Left colon (tissue), 2 donors: ENCODE data around the gene SPAG9. TPM values are rescaled to one million over a fixed set of nuclear protein-coding genes. Genes with fewer than 3 reads are reported as not detected.
A peak's percentile ranks its signal among the peaks of the same experiment; 100 is the strongest.

Source experiments
- ATAC-seq: fragments of 200-7000 bp; cut with Tn5 transposase; one replicate; pipeline ENCODE4 v1.9.1; 2020; ENCODE audit warnings: mild to moderate bottlenecking, moderate library complexity
- DNase-seq, 2 donors: peaks; one replicate each; pipeline ENCODE4 v3.0.0-alpha.2; 2020
- intact Hi-C, 2 donors: fragments of 100-400 bp; cut with DNase I in 1 of 2; cut with micrococcal nuclease in 1 of 2; formaldehyde crosslinking; loops; one replicate each; pipeline versions ENCODE4 v1.11.2 to v1.14.0; 2022; cut with DNase I, micrococcal nuclease
- total RNA-seq, 2 donors: library from RNA; stranded (reverse); fragmentation: NEBNext Ultra II Directional; extraction: Animal tissue kit (Norgen Biotek cat#: 25700); gene quantifications; one replicate each; pipeline ENCODE4 v1.2.1, GENCODE V29; 2021
- donor health status: DM: no; HTN: no; CAD: no.
- donor health status: DM: yes; HTN: yes; CAD: no.

SPAG9 gene
- total RNA-seq, 2 donors from 2014 or later, result 61.9 to 84.6 TPM

DNA sequence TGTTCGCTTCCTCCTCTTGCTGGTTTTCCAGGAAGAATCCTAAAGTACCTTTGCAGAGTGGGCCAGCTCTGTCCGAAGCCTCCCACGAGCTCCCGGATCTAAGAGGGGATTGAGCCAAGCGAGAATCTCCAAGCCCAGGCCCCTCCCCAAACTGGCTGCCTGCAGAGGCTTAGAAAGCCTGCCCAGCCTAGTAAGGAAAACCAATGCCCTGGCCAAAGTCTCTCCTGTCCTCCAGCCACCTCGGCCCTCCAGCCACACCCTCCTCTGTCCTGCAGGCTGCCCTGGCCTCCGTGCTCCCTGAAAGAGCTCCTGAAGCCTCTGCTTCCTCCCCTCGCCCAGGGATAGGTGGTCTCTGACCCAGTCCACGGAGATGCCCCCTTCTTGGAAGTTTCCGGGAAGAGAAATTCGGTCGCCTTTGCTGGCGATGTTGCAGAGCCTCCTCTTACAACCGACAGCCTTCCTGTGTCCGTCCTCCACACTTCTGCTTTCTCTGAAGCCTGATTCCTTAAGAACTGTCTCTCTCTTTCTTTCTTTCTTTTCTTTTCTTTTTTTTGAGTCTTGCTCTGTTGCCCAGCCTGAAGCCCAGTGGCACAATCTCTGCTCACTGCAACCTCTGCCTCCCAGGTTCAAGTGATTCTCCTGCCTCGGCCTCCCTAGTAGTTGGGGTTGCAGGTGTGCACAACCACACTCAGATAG is 199.6 kb downstream of the SPAG9 start:
- DNase-seq, result peak; percentile 50 to 72
- intact Hi-C loops, result no loop called here
- peak; percentile 15 for ATAC-seq

DNA sequence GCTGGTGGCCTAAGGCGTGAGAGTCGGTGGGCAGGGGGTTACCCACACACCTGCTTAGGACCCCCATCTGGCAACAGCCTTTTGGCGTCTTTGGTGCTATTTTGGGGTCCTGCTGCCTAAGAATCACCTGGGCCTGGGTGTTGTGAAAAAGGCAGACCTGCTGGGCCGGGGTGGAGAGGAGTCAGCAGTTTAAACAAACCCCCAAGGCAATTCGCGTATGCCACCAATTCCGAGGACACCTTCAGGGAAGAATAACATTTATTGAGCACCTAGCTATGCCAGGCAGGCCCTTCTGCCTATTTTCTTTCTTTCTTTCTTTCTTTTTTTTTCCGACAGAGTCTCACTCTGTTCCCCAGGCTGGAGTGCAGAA is 200.6 kb downstream of the SPAG9 start:
- DNase-seq (no peak), ATAC-seq (peak; percentile 4)
- intact Hi-C loops, result no loop called here

GRCh38 chr17:50919321-50920040 is 201.2 kb downstream of the SPAG9 start:
- DNase-seq (peak; percentile 92 to 97), ATAC-seq (peak; percentile 74)
- intact Hi-C loops, result no loop called here

GRCh38 chr17:50918933-50919296 is 201.8 kb downstream of the SPAG9 start:
- ATAC-seq (peak; percentile 54), DNase-seq (peak; percentile 72 to 77)
- intact Hi-C loops, result no loop called here

- intact Hi-C loops, result no loop called here
- ATAC-seq (no peak), DNase-seq (no peak)
These were observed 202.4 kb downstream of the SPAG9 start for GRCh38 chr17:50918071-50918932.

DNA sequence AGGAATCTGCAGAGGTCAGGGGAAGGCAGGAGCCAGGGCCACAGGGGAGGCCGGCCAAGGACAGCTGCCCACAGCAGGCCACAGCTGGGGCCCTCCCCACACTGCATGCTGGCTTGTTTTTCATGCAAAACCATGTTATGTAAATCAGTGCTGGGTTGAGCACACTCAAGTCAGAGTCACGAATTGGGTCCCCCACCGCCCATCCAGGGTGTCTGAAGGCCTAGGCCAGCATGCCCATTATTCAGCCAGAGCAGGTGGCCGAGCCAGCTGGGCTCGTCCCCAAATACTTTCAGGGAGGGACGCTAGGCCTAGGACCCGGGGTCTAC is 203.3 kb downstream of the SPAG9 start:
- DNase-seq, result no peak
- intact Hi-C loops, result no loop called here
- ATAC-seq, result no peak

DNA sequence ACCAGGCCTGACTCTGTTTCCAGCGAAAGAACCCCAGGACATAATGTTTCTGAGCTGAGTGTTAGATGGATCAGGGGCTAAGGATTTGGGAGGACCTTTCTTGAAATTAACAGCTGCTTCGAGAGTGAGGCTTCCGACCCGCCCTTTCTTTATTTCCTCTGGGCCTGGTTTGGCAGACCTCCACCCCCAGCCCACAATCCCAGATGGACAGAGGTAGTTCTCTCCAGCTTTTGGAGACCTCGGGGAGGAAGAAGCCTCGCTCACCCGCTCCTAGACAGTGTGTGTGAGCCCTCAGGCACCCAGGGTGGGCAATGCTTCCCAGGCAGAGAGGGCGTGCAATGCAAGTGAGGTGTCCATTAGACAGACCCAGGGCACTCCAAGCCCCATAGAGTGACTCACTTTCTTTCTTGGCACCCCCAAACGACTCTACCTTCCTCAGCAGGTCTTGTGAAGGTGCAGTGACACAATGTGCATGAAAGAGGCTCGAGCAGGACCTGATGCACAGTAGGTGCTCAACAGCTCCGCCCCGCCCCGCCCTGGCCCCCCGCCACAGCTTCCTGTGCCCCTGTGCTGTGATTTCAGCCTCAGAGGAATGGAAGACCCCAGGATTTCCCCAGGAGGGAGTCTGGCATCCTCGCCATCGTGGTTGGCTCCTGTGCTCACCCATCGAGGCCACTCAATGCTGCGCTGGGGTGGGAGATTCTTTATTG is 203.8 kb downstream of the SPAG9 start:
- no peak for ATAC-seq
- peak in 1 of 2 donors; percentile 28 for DNase-seq
- intact Hi-C loops, result no loop called here

DNA sequence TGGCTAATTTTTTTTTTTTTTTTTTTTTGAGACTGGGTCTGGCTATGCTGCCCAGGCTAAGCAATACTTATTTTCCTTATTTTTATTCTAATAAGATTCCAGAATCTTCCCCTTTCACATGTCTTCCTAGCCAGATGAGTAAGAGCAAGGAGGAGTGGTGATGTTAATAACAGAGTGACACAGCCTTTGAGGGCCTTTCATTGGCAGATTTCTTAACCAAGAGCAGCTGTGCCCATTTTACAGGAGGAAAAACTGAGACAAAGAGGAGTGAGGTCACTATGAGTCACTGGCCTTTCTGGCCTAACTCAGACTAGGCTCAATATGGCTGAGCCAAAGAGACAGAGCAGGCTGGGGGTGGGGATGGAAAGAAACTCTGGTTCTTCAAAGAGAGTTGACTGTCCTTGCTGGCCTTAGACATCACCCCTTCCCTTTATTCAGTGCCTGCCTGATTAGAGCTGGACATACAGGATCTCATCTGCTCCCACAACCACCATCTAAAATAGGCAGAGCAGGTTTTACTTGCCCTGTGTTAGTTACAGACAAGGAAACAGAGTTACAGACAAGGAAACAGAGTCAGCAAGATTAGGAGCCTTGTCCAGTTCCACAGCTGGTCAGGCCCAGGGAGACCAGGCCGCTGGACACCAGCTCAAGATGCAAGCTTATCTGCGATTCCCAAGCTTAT is 204.5 kb downstream of the SPAG9 start:
- no peak for ATAC-seq
- DNase-seq, result no peak
- intact Hi-C loops, result no loop called here

DNA sequence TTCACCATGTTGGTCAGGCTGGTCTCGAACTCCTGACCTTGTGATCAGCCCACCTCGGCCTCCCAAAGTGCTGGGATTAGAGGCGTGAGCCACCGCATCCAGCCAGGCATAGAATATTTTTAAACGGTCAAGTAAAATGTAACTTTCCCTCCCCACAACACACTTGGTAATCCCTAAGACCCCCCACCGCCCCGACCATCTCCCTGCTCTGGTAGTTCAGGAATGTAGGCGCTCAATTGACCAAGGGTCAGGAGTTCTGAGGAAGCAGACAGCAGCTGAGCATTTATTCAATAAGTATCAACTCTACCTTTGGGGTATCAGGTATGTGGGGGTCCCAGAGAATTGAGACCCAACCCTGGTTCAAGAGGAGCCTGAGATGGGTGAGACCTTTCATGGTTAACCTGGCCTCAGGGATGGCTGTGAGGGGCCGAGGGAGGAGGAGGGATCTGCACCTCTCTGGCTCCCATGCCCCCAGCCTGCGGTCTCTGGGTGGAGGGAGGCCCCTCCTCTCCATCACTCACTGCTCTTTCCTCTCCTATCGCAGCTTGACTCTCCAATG is 206.1 kb downstream of the SPAG9 start:
- DNase-seq (no peak), ATAC-seq (no peak)
- intact Hi-C loops, result no loop called here

DNA sequence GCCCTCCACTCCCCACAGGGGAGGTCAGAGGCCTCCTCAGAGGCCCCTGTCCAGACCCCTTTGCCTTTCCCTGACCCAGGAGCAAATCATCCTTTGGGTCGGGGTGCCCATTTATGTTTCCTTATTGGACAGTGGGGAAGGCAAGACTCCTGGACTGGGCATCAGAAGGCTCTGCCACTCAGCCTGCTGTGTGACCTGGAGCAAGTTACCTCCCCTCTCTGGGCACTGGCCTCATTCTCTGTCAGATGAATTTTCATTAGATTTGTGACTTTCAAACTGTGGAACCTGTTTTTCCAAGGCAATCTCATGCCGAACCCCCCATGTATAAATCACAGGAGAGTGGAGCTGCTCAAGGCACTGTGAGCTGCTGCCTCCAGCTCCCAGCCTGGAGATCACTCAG is 207.5 kb downstream of the SPAG9 start:
- no peak for DNase-seq
- ATAC-seq, result no peak
- intact Hi-C loops, result no loop called here

Other genes with a start within 250 kb of the SPAG9 start
- gene NME1, start 32.7 kb upstream of the SPAG9 start, total RNA-seq, result 10 to 100 TPM; 25.9 to 43.9 TPM
- 100 to 1,000 TPM; 345 to 403 TPM for gene NME2, start 45.5 kb upstream of the SPAG9 start, total RNA-seq
- 10 to 100 TPM; 13.1 to 14.8 TPM for gene MBTD1, start 139.2 kb upstream of the SPAG9 start, total RNA-seq
- 10 to 100 TPM; 15.8 to 19.8 TPM for gene UTP18, start 139.7 kb upstream of the SPAG9 start, total RNA-seq